Hematopoietic multipotent progenitor cell treated with erythropoietin and hydrocortisone succinate and interleukin-3 and kit ligand, for 6 days (in vitro differentiated cells): ENCODE measurements around the gene SUZ12.
"Not testable (repeated sequence)": the region's sequence is repeated elsewhere in the genome, so short reads cannot be mapped to it uniquely, and the experiment has no call there.

Experiments used
- DNase-seq: peaks from one replicate; pipeline ENCODE4 v3.0.0-alpha.2; 2015

SUZ12 gene

DNA sequence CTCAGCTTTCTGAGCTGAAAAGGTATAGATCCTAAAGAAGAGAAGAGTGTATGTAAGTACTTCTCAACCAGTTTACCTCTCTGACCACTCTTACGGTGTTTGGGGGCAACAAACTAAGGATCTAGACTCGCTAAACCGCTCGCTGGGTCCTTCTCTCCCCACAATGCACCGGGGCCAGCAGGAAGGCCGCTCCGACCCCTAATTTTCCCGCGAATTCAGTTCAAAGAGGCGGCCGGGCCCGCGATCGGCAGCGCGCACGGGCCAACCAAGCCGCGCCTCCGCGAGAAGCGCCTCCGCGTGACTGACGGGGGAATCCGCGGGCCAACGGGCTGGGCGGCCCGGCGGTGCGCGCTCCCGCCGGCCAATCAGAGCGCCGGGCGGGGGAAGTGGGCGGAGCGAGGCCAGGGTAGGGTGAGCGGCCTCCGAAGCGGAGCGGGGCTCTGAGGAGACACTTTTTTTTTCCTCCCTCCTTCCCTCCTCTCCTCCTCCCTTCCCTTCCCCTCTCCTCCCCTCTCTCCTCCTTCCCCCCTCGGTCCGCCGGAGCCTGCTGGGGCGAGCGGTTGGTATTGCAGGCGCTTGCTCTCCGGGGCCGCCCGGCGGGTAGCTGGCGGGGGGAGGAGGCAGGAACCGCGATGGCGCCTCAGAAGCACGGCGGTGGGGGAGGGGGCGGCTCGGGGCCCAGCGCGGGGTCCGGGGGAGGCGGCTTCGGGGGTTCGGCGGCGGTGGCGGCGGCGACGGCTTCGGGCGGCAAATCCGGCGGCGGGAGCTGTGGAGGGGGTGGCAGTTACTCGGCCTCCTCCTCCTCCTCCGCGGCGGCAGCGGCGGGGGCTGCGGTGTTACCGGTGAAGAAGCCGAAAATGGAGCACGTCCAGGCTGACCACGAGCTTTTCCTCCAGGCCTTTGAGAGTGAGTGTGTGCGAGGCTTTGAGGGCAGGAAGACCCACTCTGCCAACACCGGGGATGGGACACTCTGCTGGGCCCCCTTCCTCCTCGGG, at the start of gene SUZ12:
Gene SUZ12, plus strand, starts transcription at position 393 of the 995 bp plus-strand sequence. Its CDS starts 240 bp downstream, at position 633.
- DNase-seq, result peak; percentile 90

- peak; percentile 66 for DNase-seq
Observed at GRCh38 chr17:31888124-31888523, 48.7 kb upstream of the SUZ12 start.

- peak; percentile 52 for DNase-seq
Observed at GRCh38 chr17:31900877-31901276, 35.9 kb upstream of the SUZ12 start.

- DNase-seq, result no peak
Observed at GRCh38 chr17:31902693-31903092, 34.1 kb upstream of the SUZ12 start.

GRCh38 chr17:31903401-31903800, 33.4 kb upstream of the SUZ12 start:
- DNase-seq, result no peak

DNA sequence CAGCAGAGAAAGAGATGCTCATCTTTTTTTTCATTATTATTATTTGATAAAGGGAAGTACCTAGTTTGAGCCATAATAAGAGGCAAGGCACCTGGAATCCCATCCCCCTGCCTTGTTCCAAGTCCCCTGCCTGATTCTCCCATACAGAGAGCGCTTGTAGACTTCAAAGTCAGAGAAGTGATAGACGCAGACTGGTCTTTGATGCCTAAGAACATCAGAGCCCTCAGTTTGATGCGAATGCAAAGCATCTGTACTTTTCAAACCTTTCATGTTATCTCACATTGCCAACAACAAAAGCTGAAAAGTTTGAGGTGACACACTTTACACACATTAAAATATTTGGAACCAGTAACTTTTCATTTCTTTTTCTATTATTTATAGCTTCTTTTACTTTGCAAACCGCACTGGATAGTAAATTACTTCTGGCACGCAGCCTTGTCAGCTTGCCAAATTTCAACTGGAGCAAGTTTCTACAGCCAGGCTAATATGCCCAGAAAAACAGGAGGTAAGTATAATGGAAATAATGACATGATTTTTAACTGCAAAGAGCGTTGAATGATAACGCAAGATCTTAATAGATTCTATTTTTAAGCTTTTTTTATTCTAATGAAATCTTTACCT, 29.4 kb upstream of the SUZ12 start:
- DNase-seq, result peak; percentile 69

DNA sequence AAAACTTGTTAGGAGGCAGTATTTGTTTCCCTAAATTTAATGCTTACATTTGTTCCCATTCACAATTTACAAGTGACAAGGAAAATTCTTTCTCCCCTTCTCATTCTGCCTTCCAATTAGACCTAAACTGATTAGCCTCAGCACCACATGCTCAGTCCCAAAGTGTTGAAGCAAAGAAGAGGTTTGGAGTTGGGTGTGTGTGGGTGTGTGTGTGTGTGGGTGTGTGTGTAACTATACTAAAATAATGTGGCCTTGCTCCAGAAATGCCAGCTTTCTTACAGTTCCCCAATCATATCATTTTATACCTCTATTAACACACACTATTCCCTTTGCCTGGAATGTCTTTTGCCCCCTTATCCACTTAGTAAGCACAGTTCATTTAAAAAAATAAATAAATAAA, 28.4 kb upstream of the SUZ12 start:
- DNase-seq, result peak; percentile 28

- DNase-seq, result peak; percentile 55
Observed at GRCh38 chr17:31912705-31913104, 24.1 kb upstream of the SUZ12 start.

DNA sequence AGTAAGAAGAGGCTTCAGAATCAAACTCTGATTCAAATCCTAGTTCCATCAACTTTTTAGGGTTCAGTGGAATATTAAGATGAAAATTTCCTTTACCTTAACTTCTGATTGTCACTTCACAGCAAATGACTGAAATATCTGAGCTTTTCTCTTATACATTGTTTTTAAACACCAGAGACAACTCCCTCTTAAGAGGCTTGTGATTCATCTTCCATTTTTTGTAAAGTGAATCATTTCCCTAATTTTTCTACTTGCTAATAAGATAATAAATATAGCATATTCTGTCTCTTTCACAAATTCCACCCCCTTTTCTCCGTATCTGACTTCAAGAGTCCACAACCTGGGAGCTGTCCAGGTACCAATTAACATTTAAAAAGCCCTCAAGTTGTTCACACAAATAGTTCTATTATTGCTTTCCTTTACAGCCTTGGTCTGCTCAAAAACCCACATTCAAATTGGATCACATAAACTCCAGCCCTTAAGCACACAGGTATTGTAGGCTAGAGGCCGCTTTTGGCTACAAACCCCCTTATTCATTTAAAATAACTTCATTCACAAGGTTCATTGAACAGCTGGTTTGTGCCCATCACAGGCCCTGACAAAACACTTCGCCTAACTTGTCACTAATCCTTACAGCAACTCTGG, 21.2 kb upstream of the SUZ12 start:
- no peak for DNase-seq

- DNase-seq, result no peak
Observed at GRCh38 chr17:31916491-31917064, 20.2 kb upstream of the SUZ12 start.

DNA sequence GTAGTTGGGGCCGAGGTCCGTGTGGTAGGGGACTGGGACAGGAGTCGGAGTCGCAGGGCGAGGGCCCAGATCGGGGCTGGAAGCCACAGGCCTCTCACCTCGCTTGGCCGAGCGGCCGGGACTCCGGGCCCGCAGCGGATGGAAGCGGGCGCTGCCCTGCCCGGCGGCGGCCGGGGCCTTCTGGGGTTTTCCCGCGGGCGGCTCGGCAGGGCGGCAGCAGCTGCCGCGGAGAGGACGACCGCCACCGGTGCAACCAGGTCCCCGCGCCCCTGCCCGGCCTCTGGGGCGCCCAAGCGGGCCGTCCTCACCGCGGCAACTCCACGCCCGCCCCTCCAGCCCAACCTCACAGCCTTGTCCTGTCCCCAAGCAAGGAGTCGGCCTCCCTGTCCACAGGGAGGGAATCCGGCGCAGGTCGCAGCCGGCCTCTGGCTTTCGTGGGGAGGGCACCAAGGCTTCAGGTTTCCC, 19.7 kb upstream of the SUZ12 start:
- peak; percentile 26 for DNase-seq

GRCh38 chr17:31917721-31918120, 19.1 kb upstream of the SUZ12 start:
- not testable (repeated sequence) for DNase-seq

DNA sequence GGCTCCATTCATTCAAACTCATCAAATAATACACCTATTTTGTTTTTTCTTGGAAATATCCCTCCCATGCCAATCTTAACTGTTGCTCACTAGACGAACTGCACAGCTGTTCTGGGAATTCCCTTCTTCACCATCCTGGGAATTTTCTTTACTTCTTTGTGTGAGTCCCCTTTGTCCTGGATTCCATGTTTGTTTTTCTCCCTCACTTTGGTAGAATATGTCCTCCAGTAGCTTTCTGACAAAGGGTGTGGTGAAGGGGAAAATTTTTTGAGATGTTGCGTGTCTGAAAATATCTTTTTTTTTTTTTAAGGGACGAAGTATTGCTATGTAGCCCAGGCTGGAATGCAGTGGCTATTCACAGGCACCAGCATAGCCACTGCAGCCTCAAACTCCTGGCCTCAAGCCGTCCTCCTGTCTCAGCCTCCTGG, 18.1 kb upstream of the SUZ12 start:
- DNase-seq, result no peak

- no peak for DNase-seq
Observed at GRCh38 chr17:31919802-31920525, 16.8 kb upstream of the SUZ12 start.

GRCh38 chr17:31926100-31926729, 10.6 kb upstream of the SUZ12 start:
- no peak for DNase-seq

GRCh38 chr17:31931756-31932155, 5.1 kb upstream of the SUZ12 start:
- DNase-seq, result no peak

DNA sequence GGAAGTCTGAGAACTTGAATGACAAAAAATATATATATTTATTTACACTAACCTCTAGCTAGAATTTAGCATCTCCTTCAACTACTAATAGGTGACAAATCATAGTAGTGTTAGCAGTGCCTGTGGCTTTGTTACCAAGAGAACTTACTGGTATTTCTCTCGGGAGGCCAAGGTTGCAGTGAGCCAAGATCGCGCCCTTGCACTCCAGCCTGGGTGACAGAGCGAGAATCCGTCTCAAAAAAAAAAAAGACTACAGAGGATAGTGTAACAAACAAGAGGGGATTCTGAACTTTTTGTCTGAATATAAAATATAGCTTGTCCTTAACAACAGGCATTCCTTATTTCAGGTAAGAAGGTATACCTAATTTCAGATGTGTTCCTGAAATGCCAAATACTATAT, 1.3 kb upstream of the SUZ12 start:
- DNase-seq, result no peak

DNA sequence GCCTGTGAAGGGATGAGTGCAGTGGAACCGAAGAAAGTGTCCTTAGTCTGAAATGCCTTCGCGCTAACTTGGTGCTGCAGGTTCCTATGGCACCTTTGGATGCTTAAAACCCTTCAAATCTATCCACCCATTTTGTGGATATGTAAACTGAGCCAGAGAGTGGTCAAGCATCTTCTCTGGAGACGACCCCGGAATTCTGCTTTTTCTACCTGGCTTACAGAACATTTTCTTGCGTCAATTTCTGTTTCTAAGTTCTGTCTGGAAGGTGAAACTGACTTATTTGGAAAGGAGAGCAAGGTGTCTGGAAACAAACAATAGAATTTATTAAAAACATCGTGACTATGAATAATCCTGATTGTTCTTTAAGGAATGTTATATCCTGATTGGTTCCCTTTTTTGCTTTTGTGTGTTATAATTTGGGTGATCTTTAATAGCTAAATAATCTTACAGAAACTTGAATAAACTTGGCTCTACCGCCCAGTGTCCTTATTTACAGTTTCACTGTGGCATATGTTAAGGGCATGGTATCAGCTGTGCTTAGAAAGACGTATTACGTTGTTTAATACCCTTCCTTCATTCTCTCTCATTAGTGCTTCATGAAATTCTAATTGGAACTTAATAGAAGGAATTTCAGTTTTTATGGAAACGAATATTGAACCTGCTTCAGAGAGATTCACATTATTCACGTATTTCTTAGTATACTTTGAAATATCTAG, 1.3 kb downstream of the SUZ12 start:
- DNase-seq, result peak; percentile 38

GRCh38 chr17:31941916-31942315, 5.1 kb downstream of the SUZ12 start:
- DNase-seq, result not testable (repeated sequence)

DNA sequence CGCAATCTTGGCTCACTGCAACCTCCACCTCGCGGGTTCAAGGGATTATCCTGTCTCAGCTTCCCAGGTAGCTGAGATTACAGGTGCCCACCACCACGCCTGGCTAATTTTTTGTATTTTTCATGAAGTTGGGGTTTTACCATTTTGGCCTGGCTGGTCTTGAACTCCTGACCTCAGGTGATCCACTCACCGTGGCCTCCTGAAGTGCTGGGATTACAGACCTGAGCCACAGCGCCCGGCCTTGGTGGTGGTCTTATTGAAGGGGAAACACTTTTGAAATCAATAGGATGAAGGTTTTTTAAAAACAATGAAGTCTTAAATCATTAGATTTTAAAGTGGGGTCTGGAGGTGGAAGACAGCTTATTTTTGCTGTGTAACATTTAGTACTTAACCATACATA, 5.6 kb downstream of the SUZ12 start:
- DNase-seq, result not testable (repeated sequence)

- DNase-seq, result not testable (repeated sequence)
Observed at GRCh38 chr17:31951953-31952352, 15.1 kb downstream of the SUZ12 start.
